ENCODE data around the gene INTU.

Gene INTU

GRCh38 chr4:127759228-127759820 lies 126.6 kb downstream of the INTU start:
- no peak for DNase-seq

- DNase-seq, result no peak
Observed at GRCh38 chr4:127759893-127760292, 127.1 kb downstream of the INTU start.

DNA sequence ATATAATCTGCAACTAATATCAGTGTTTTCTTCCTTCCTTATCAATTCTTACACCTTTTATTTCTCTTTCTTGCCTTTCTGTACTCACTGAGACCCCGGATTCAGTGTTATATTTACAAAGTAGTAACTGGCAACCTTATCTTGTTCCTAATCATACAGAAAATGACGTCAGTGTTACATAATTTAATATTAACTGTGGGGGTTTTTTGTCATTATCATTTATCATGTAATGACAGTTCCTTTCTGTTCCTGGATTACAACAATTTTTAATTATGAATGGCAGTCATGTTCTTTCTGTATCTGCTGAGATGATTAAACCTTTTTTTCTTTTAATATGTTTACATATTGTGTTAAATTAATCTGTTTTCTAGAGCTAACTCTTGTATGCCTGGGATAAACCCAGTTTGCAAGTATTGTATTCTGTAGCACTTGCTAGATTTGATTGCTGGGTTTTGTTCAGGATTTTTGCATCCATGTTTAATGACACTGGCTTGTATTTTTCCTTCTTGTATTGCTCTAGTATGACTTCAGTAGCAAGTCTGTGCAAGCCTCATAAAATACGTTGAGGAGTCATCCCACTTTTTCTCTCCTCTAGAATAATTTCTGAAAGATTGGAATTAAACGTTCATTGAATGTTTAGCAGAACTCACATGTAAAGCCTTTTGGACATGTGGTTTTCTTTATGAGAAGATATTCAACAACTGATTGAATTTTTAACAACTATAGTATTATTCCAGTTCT lies 138.9 kb downstream of the INTU start:
- DNase-seq, result no peak

DNA sequence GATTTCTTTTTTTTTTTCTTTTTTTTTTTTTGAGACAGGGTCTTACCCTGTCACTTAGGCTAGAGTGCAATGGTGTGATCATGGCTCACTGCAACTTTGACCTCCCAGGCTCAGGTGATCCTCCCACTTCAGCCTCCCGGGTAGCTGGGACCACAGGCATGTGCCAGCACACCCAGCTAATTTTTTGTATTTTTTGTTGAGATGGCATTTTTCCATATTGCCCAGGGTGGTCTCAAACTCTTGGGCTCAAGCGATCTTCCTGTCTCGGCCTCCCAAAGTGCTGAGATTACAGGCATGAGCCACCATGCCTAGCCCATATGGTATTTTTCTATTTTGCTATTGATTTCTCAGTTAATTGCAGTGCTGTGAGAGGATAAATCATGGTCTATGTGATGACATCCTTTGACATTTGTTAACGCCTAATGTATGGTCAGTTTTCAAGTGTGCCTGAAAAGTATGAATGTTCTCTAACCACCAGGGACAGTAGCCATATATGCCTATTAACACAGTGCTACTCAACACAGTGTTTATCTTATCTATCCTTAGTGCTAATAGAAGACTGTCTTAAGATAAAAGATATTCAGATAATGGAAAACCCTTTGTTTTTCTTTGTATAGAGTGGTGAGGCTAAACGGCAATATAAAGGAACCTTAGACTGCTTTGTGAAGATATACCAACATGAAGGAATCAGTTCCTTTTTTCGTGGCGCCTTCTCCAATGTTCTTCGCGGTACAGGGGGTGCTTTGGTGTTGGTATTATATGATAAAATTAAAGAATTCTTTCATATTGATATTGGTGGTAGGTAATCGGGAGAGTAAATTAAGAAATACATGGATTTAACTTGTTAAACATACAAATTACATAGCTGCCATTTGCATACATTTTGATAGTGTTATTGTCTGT lies 140.3 kb downstream of the INTU start:
- DNase-seq, result no peak

- DNase-seq, result no peak
Observed at GRCh38 chr4:127775843-127776242, 143.1 kb downstream of the INTU start.

Measured in NCI-H1436 treated with DMSO at 0.1 percent for 48 hours (cell line).